ENCODE measurements around the gene OR5M3.

DNA sequence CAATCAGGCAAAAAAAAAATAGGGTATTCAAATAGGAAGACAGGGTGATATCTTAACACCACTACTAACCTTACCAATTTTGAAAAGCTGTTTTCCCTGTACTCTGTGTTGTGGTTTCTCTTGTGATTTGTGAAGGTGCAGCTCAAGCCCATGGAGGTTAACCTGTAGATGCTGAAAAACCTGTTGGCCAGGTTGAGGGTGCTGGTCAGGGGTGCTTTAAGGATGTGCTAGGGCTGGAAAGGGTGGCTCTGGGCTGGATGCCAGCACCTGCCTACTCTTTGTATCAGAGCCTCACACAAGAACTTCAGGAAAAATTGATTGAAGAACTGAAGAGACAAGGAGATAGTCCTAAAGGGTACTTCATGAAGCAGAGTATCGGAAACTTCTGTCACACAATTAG, 36.3 kb upstream of the OR5M3 start:
- TF ChIP-seq, protein P1, sequence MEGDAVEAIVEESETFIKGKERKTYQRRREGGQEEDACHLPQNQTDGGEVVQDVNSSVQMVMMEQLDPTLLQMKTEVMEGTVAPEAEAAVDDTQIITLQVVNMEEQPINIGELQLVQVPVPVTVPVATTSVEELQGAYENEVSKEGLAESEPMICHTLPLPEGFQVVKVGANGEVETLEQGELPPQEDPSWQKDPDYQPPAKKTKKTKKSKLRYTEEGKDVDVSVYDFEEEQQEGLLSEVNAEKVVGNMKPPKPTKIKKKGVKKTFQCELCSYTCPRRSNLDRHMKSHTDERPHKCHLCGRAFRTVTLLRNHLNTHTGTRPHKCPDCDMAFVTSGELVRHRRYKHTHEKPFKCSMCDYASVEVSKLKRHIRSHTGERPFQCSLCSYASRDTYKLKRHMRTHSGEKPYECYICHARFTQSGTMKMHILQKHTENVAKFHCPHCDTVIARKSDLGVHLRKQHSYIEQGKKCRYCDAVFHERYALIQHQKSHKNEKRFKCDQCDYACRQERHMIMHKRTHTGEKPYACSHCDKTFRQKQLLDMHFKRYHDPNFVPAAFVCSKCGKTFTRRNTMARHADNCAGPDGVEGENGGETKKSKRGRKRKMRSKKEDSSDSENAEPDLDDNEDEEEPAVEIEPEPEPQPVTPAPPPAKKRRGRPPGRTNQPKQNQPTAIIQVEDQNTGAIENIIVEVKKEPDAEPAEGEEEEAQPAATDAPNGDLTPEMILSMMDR (IDR thresholded peaks at IDR 0.05): no peak
- TF ChIP-seq POLR2AphosphoS5 (IDR thresholded peaks at IDR 0.05) (no peak), EP300 (IDR thresholded peaks at IDR 0.05; ENCODE audit: low read depth) (no peak)
